Endothelial cell of umbilical vein (primary cell): ENCODE measurements around the gene DUT. TPM values are rescaled to one million over a fixed set of nuclear protein-coding genes. Genes with fewer than 3 reads are reported as not detected.

ENCODE experiments used
- BruUV-seq: library from RNA; stranded (reverse); fragments of 400-500 nt; replicated peaks from 2 replicates; lab custom pipeline; 2021; lab: Mats Ljungman, UMichigan
- CTCF ChIA-PET: fragments of 300-600, 350-600 bp; sonication (Branson Sonifier 250); formaldehyde crosslinking; loops from one replicate; lab custom pipeline; 2021; ENCODE audit warnings: antibody characterized with exemption, inconsistent platforms; lab: Charles Lee
- POLR2A ChIA-PET: fragments of 300-600, 350-600 bp; sonication (Branson Sonifier 250); formaldehyde crosslinking; loops from one replicate; lab custom pipeline; 2021; ENCODE audit warnings: antibody characterized with exemption, inconsistent platforms; lab: Charles Lee
- DNase-seq: peaks from one replicate; pipeline ENCODE4 v3.0.0-alpha.2; 2011; ENCODE audit warnings: low read depth, low spot score
- FAIRE-seq: peaks from 2 replicates; lab custom pipeline; 2011; peaks lifted over from hg19 to GRCh38; lab: Jason Lieb, UNC
- H2AFZ ChIP-seq: 2 replicates; pipeline ENCODE4 v1.6.0; 2012; ENCODE audit warnings: low read depth, low read length, control low read depth, inconsistent platforms
- H3K27ac ChIP-seq: 2 replicates; pipeline ENCODE4 v1.5.1; 2011; ENCODE audit warnings: low read depth, mild to moderate bottlenecking, control low read depth, low read length, moderate library complexity; ENCODE audit not compliant: insufficient read depth
- H3K27me3 ChIP-seq, 2 experiments: 2 replicates each; pipeline versions ENCODE4 v1.6.0 to v1.6.1; 2011; ENCODE audit warnings: low read length in 2 of 2, mixed read lengths in 1 of 2; ENCODE audit not compliant: control insufficient read depth in 2 of 2, insufficient read depth in 2 of 2
- H3K36me3 ChIP-seq, 2 experiments: 2 replicates in 1 of 2; 3 replicates in 1 of 2; pipeline ENCODE4 v1.5.1; 2011; ENCODE audit warnings: low read length in 2 of 2, mild to moderate bottlenecking in 1 of 2, moderate library complexity in 1 of 2; ENCODE audit not compliant: control insufficient read depth in 2 of 2, insufficient read depth in 2 of 2; ENCODE audit errors: extremely low read depth in 1 of 2
- H3K4me1 ChIP-seq: 3 replicates; pipeline ENCODE4 v1.5.1; 2011; ENCODE audit warnings: mild to moderate bottlenecking, low read length; ENCODE audit not compliant: control insufficient read depth, insufficient read depth; ENCODE audit errors: extremely low read depth
- H3K4me2 ChIP-seq: 2 replicates; pipeline ENCODE4 v1.6.1; 2011; ENCODE audit warnings: low read length, control low read depth, mixed read lengths; ENCODE audit not compliant: insufficient read depth
- H3K4me3 ChIP-seq, 3 experiments: fragments of 200-600 bp in 1 of 3; sonication (generic), shearing (Covaris generic) in 1 of 3; replicated peaks in 1 of 3; 2 replicates each; pipeline ENCODE4 v1.5.1; 2011 to 2016; ENCODE audit warnings: control low read depth in 3 of 3, low read length in 3 of 3, mild to moderate bottlenecking in 2 of 3, inconsistent platforms in 1 of 3, low read depth in 1 of 3, moderate library complexity in 1 of 3; ENCODE audit not compliant: insufficient read depth in 1 of 3
- H3K79me2 ChIP-seq: 2 replicates; pipeline ENCODE4 v1.6.0; 2012; ENCODE audit warnings: low read length, inconsistent platforms; ENCODE audit not compliant: control insufficient read depth, insufficient read depth
- H3K9ac ChIP-seq: replicated peaks from 2 replicates; pipeline ENCODE3; 2011; ENCODE audit warnings: low read length, control low read depth; ENCODE audit not compliant: insufficient read depth; ENCODE audit errors: extremely low read depth
- H3K9me1 ChIP-seq: replicated peaks from 3 replicates; pipeline ENCODE4 v1.6.0; 2011; ENCODE audit warnings: mild to moderate bottlenecking, low read length; ENCODE audit not compliant: control insufficient read depth, insufficient read depth; ENCODE audit errors: extremely low read depth
- H3K9me3 ChIP-seq: replicated peaks from 2 replicates; pipeline ENCODE4 v1.5.1; 2012; ENCODE audit warnings: low read length, inconsistent platforms; ENCODE audit not compliant: control insufficient read depth, insufficient read depth
- H4K20me1 ChIP-seq: replicated peaks from 2 replicates; pipeline ENCODE3; 2011; ENCODE audit warnings: mild to moderate bottlenecking, low read length; ENCODE audit not compliant: control insufficient read depth, insufficient read depth; ENCODE audit errors: extremely low read depth
- EZH2 ChIP-seq: IDR thresholded peaks from 2 replicates; pipeline ENCODE4 v1.6.1; 2012; ENCODE audit warnings: borderline replicate concordance, low read depth, mild to moderate bottlenecking, moderate library complexity, low read length, inconsistent platforms; ENCODE audit not compliant: severe bottlenecking
- FOS ChIP-seq: IDR thresholded peaks from 2 replicates; pipeline ENCODE4 v1.6.1; 2011; ENCODE audit warnings: mild to moderate bottlenecking, low read length, moderate library complexity, borderline replicate concordance; ENCODE audit not compliant: insufficient read depth
- GATA2 ChIP-seq: IDR thresholded peaks from 2 replicates; pipeline ENCODE4 v1.7.0; 2011; ENCODE audit warnings: low read depth, mild to moderate bottlenecking, moderate library complexity, mixed read lengths, low read length; ENCODE audit not compliant: insufficient read length, insufficient read depth
- JUN ChIP-seq: IDR thresholded peaks from 2 replicates; pipeline ENCODE4 v1.6.1; 2011; ENCODE audit warnings: borderline replicate concordance, low read depth; ENCODE audit not compliant: insufficient read length, insufficient read depth
- MYC ChIP-seq: IDR thresholded peaks from one replicate; pipeline ENCODE4 v1.6.1; 2011; ENCODE audit warnings: mild to moderate bottlenecking, low read depth, low read length
- POLR2A ChIP-seq: IDR thresholded peaks from 2 replicates; pipeline ENCODE4 v1.6.1; 2012; ENCODE audit warnings: low read depth, mild to moderate bottlenecking, control low read depth, low read length
- POLR2AphosphoS5 ChIP-seq: IDR thresholded peaks from 2 replicates; pipeline ENCODE4 v1.6.1; 2012; ENCODE audit warnings: low read depth, mild to moderate bottlenecking, control low read depth, low read length, moderate library complexity; ENCODE audit not compliant: insufficient read depth
- dilution Hi-C: fragments of 300-500 bp; cut with MboI; formaldehyde crosslinking; loops from one replicate; pipeline ENCODE4 v1.15.0; 2019; ENCODE audit warnings: low sequenced_read_pairs; ENCODE audit not compliant: extremely low pct_ligation_motif_present
- intact Hi-C: fragments of 100-400 bp; cut with micrococcal nuclease; formaldehyde crosslinking; loops from one replicate; pipeline ENCODE4 v1.10.0; 2022
- polyA plus RNA-seq, 4 experiments: library from polyadenylated mRNA; depleted of rRNA in 3 of 4; stranded (reverse) in 3 of 4; unstranded in 1 of 4; fragments of >200 nt; gene quantifications; 2 replicates each; pipeline versions ENCODE4 v1.2.1 to v1.2.3, GENCODE V29; 2011 to 2012; ENCODE audit warnings: missing spikeins in 1 of 4
- total RNA-seq: library from RNA; stranded (reverse); gene quantifications from 2 replicates; pipeline ENCODE4 v1.2.3, GENCODE V29; 2021
- TF ChIP-seq, protein P1 (sequence below), 2 donors: IDR thresholded peaks; 1 replicate in 1 of 2; 2 replicates in 1 of 2; pipeline ENCODE4 v1.5.1; 2011; ENCODE audit warnings: low read length in 2 of 2, mild to moderate bottlenecking in 2 of 2, moderate library complexity in 2 of 2, control low read depth in 1 of 2, inconsistent platforms in 1 of 2, low read depth in 1 of 2; ENCODE audit not compliant: insufficient read depth in 1 of 2; ENCODE audit errors: extremely low read depth in 1 of 2
- TF ChIP-seq, protein P2 (sequence below): IDR thresholded peaks from 2 replicates; pipeline ENCODE4 v1.6.1; 2011; ENCODE audit not compliant: insufficient read depth, insufficient read length

The DUT gene
- total and polyA plus RNA-seq, 2 donors (not counting 3 experiments of a cell fraction or from before 2014, with no cell fraction given), result 59.9 to 135 TPM

DNA sequence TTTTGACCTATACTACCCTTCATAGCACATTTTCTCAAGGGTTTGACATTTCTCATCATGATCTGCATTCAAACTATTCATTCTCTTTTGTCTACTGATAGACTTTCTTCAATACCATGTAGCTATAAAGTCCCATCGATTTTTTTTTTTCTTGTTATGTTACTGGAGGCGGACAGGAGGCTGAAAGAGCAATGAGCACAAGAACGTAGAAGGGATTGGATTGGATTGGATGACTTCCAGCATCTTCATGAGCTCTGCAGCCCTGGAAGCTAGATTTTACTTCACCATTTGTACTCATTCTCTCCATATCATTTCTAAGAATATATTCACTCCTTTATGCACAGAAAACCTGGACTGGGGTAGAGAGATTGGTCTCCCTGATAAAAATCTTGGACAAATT, 43.2 kb downstream of the DUT start:
- Histone ChIP-seq H3K9me1 (no peaks in the 10 kb centered on the region), H3K36me3 (no peaks in the 10 kb centered on the region), H3K27me3 (no peaks in the 10 kb centered on the region), H2AFZ (peak overlapping the region; percentile 98), H3K4me1 (peaks cover 10% of the 10 kb centered on the region), H4K20me1 (no peaks in the 10 kb centered on the region), H3K9me3 (no peaks in the 10 kb centered on the region), H3K79me2 (no peaks in the 10 kb centered on the region), H3K9ac (no peak overlapping the region), H3K4me2 (peak overlapping the region; percentile 82), H3K4me3 (no peak overlapping the region), H3K27ac (no peak overlapping the region)
- FAIRE-seq, result no peak
- dilution Hi-C loops (no loop called here), intact Hi-C loops (loop anchor here (2.0 kb wide), 1 partner anchor 18 kb away; no protein-coding TSS in a partner anchor)
- no TSS peak for BruUV-seq
- ChIA-PET POLR2A (no interaction called here), CTCF (interaction anchor here (0.8 to 2.6 kb wide), 10 partner anchors 9 to 427 kb away, joined by 3 to 14 read pairs (median 4); no protein-coding TSS in a partner anchor)
- DNase-seq, result no peak
- no peak for TF ChIP-seq MYC
- no peak for TF ChIP-seq FOS
- TF ChIP-seq EZH2, result no peak
- TF ChIP-seq, protein P1, sequence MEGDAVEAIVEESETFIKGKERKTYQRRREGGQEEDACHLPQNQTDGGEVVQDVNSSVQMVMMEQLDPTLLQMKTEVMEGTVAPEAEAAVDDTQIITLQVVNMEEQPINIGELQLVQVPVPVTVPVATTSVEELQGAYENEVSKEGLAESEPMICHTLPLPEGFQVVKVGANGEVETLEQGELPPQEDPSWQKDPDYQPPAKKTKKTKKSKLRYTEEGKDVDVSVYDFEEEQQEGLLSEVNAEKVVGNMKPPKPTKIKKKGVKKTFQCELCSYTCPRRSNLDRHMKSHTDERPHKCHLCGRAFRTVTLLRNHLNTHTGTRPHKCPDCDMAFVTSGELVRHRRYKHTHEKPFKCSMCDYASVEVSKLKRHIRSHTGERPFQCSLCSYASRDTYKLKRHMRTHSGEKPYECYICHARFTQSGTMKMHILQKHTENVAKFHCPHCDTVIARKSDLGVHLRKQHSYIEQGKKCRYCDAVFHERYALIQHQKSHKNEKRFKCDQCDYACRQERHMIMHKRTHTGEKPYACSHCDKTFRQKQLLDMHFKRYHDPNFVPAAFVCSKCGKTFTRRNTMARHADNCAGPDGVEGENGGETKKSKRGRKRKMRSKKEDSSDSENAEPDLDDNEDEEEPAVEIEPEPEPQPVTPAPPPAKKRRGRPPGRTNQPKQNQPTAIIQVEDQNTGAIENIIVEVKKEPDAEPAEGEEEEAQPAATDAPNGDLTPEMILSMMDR (IDR thresholded peaks at IDR 0.05; ENCODE audit: extremely low read depth in 1 of 2, insufficient read depth in 1 of 2, low read depth in 1 of 2, low read length in 2 of 2), result no peak
- no peak for TF ChIP-seq POLR2A
- no peak for TF ChIP-seq GATA2
- TF ChIP-seq POLR2AphosphoS5, result no peak
- TF ChIP-seq JUN, result no peak
- TF ChIP-seq, protein P2, sequence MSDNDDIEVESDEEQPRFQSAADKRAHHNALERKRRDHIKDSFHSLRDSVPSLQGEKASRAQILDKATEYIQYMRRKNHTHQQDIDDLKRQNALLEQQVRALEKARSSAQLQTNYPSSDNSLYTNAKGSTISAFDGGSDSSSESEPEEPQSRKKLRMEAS, result no peak
